K562 (cell line): Measurements from ENCODE around the gene CLIC1. TPM values are rescaled to one million over a fixed set of nuclear protein-coding genes. Genes with fewer than 3 reads are reported as not detected.

Experiments used
- ARID3A ChIP-seq: IDR thresholded peaks from 2 replicates; pipeline ENCODE4 v1.6.1; 2012; ENCODE audit warnings: low read depth, low read length, improper control_type of control experiment, borderline replicate concordance
- ESRRB ChIP-seq: fragments of 250-450 bp; sonication (Bioruptor Pico); IDR thresholded peaks from 2 replicates; pipeline ENCODE4 v1.5.0; 2020; ENCODE audit warnings: mild to moderate bottlenecking, moderate library complexity, borderline replicate concordance
- ILF3 ChIP-seq: fragments of 450-650 bp; IDR thresholded peaks from 2 replicates; pipeline ENCODE4 v1.6.1; 2018; ENCODE audit warnings: antibody characterized with exemption, mild to moderate bottlenecking, moderate library complexity, borderline replicate concordance
- MEF2A ChIP-seq: IDR thresholded peaks from 2 replicates; pipeline ENCODE4 v1.6.1; 2011; ENCODE audit warnings: low read depth, mild to moderate bottlenecking, low read length, moderate library complexity; ENCODE audit not compliant: control insufficient read depth
- MYC ChIP-seq, 2 experiments: fragments of 250-450 bp in 1 of 2; sonication (Bioruptor Pico) in 1 of 2; IDR thresholded peaks; 2 replicates each; pipeline versions ENCODE4 v1.5.1 to v1.6.1; 2012 to 2021; ENCODE audit warnings: low read depth in 2 of 2, borderline replicate concordance in 1 of 2, improper control_type of control experiment in 1 of 2, low read length in 1 of 2, mild to moderate bottlenecking in 1 of 2, moderate library complexity in 1 of 2
- RAD21 ChIP-seq, 2 experiments: fragments of 250-450 bp in 1 of 2; fragments of 450-650 bp in 1 of 2; sonication (Bioruptor Pico) in 1 of 2; formaldehyde crosslinking in 1 of 2; IDR thresholded peaks in 1 of 2; conservative IDR thresholded peaks in 1 of 2; 2 replicates each; pipeline versions ENCODE4 v1.4.0 to v1.8.0; 2020 to 2022; ENCODE audit warnings: mild to moderate bottlenecking in 2 of 2, moderate library complexity in 1 of 2
- SMAD1 ChIP-seq: fragments of 150-350 bp; IDR thresholded peaks from 2 replicates; pipeline ENCODE4 v1.6.1; 2014; ENCODE audit warnings: low read length, low read depth; ENCODE audit not compliant: partially characterized antibody
- SMARCA4 ChIP-seq: fragments of 450-650 bp; IDR thresholded peaks from 2 replicates; pipeline ENCODE4 v1.6.1; 2016
- TCF15 ChIP-seq: fragments of 250-450 bp; sonication (Bioruptor Pico); IDR thresholded peaks from 2 replicates; pipeline ENCODE4 v1.8.0; 2022; ENCODE audit warnings: moderate library complexity, mild to moderate bottlenecking, inconsistent platforms
- THRAP3 ChIP-seq: fragments of 450-650 bp; IDR thresholded peaks from 2 replicates; pipeline ENCODE4 v1.6.1; 2016; ENCODE audit warnings: mild to moderate bottlenecking, inconsistent platforms, borderline replicate concordance
- XRCC5 ChIP-seq: fragments of 200-400 bp; formaldehyde crosslinking; IDR thresholded peaks from 2 replicates; pipeline ENCODE4 v1.6.1; 2017; ENCODE audit warnings: low read depth, mild to moderate bottlenecking, low read length
- ZBTB11 ChIP-seq, 3 experiments: fragments of 200-800 bp in 1 of 3; fragments of 250-450 bp in 1 of 3; fragments of 450-650 bp in 1 of 3; sonication (Bioruptor Pico) in 1 of 3; sonication (Bioruptor generic) in 1 of 3; formaldehyde crosslinking in 1 of 3; IDR thresholded peaks; 2 replicates each; pipeline versions ENCODE4 v1.6.1 to v1.8.0; 2016 to 2022; ENCODE audit warnings: mild to moderate bottlenecking in 2 of 3, missing genetic modification characterization in 2 of 3, missing compliant biosample characterization in 1 of 3, moderate library complexity in 1 of 3
- polyA plus RNA-seq, 8 experiments: library from polyadenylated mRNA; depleted of rRNA in 4 of 8; stranded (reverse) in 5 of 8; unstranded in 3 of 8; fragments of >200 nt; fragmentation: Nextera tagmentation in 2 of 8; fragmentation: Illumina TruSeq in 1 of 8; extraction: Ambion mirVana in 2 of 8; extraction: Trizol in 1 of 8; gene quantifications; 2 replicates each; pipeline versions ENCODE4 v1.2.1 to v1.2.3, GENCODE V29; 2011 to 2014; ENCODE audit warnings: inconsistent platforms in 1 of 8, missing spikeins in 1 of 8
- total RNA-seq, 7 experiments: library from RNA; depleted of rRNA in 6 of 7; stranded (reverse); fragments of >200 nt in 6 of 7; fragmentation: Illumina TruSeq in 2 of 7; extraction: Trizol in 2 of 7; gene quantifications; 2 replicates each; pipeline versions ENCODE4 v1.2.1 to v1.2.3, GENCODE V29; 2011 to 2021; ENCODE audit warnings: low replicate concordance in 1 of 7
- TF ChIP-seq, protein P1 (sequence below): fragments of 450-650 bp; IDR thresholded peaks from 2 replicates; pipeline ENCODE4 v1.7.0; 2016; ENCODE audit warnings: borderline replicate concordance
- TF ChIP-seq, protein P2 (sequence below): fragments of 250-450 bp; sonication (Bioruptor Pico); IDR thresholded peaks from 2 replicates; pipeline ENCODE4 v1.4.0; 2020; ENCODE audit warnings: borderline replicate concordance

The CLIC1 gene
- total and polyA plus RNA-seq, 9 of the 15 experiments (the other 6 are each of a cell fraction or from before 2014, with no cell fraction given): 1,267 to 2,419 (median 1,808) TPM

GRCh38 chr6:31702819-31703716, 33.3 kb downstream of the CLIC1 start, which contains the start of gene ABHD16A (continued):
- peak; percentile 21; the same call in 1 of the 2 replicates for TF ChIP-seq SMARCA4
- TF ChIP-seq, protein P1, sequence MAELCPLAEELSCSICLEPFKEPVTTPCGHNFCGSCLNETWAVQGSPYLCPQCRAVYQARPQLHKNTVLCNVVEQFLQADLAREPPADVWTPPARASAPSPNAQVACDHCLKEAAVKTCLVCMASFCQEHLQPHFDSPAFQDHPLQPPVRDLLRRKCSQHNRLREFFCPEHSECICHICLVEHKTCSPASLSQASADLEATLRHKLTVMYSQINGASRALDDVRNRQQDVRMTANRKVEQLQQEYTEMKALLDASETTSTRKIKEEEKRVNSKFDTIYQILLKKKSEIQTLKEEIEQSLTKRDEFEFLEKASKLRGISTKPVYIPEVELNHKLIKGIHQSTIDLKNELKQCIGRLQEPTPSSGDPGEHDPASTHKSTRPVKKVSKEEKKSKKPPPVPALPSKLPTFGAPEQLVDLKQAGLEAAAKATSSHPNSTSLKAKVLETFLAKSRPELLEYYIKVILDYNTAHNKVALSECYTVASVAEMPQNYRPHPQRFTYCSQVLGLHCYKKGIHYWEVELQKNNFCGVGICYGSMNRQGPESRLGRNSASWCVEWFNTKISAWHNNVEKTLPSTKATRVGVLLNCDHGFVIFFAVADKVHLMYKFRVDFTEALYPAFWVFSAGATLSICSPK: peak; percentile 77; the same call in 1 of the 2 replicates
- 0 out of 2 replicates have a peak, but pooled peaks have one; percentile 61 for TF ChIP-seq XRCC5
- no peak for TF ChIP-seq SMAD1
- no peak for TF ChIP-seq ARID3A
- TF ChIP-seq ZBTB11 (CRISPR knock-in tag; IDR thresholded peaks at IDR 0.05): peak in 1 of 3 experiments; percentile 79; a peak in 2 of 6 replicates
- TF ChIP-seq THRAP3: no peak
- TF ChIP-seq RAD21 (CRISPR knock-in tag; conservative IDR thresholded peaks at IDR 0.05 in 1 of 2, IDR thresholded peaks at IDR 0.05 in 1 of 2): peak in 1 of 2 experiments; percentile 21; a peak in 1 of 4 replicates
- TF ChIP-seq MEF2A: 0 out of 2 replicates have a peak, but pooled peaks have one; percentile 16
- TF ChIP-seq ESRRB (CRISPR knock-in tag): no peak
- no peak; the same call in 1 of the 2 replicates for TF ChIP-seq ILF3
- TF ChIP-seq, protein P2, sequence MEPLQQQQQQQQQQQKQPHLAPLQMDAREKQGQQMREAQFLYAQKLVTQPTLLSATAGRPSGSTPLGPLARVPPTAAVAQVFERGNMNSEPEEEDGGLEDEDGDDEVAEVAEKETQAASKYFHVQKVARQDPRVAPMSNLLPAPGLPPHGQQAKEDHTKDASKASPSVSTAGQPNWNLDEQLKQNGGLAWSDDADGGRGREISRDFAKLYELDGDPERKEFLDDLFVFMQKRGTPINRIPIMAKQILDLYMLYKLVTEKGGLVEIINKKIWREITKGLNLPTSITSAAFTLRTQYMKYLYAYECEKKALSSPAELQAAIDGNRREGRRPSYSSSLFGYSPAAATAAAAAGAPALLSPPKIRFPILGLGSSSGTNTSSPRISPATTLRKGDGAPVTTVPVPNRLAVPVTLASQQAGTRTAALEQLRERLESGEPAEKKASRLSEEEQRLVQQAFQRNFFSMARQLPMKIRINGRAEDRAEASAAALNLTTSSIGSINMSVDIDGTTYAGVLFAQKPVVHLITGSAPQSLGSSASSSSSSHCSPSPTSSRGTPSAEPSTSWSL (CRISPR knock-in tag): no peak
- no peak for TF ChIP-seq TCF15
- TF ChIP-seq MYC (IDR thresholded peaks at IDR 0.05; ENCODE audit: low read depth, low read length): peak; percentile 83
- peak; percentile 83; the same call in 1 of the 2 replicates for TF ChIP-seq MYC (CRISPR knock-in tag; IDR thresholded peaks at IDR 0.05; ENCODE audit: borderline replicate concordance, low read depth)
